Glutamatergic neuron (in vitro differentiated cells): ENCODE data around the gene RASD1. TPM values are rescaled to one million over a fixed set of nuclear protein-coding genes. Genes with fewer than 3 reads are reported as not detected.

Experiments
- DNase-seq: peaks from one replicate; pipeline ENCODE4 v3.0.0; 2022
- H3K27ac Mint-ChIP-seq: one replicate; pipeline ENCODE4 v1.8.0; 2020; ENCODE audit warnings: mild to moderate bottlenecking, mixed read lengths, inconsistent platforms; ENCODE audit not compliant: unreplicated experiment
- H3K27me3 Mint-ChIP-seq: one replicate; pipeline ENCODE4 v1.8.0; 2020; ENCODE audit warnings: mild to moderate bottlenecking, moderate library complexity, mixed read lengths, inconsistent platforms; ENCODE audit not compliant: unreplicated experiment
- H3K36me3 Mint-ChIP-seq: one replicate; pipeline ENCODE4 v1.8.0; 2020; ENCODE audit warnings: mild to moderate bottlenecking, mixed read lengths, inconsistent platforms; ENCODE audit not compliant: unreplicated experiment
- H3K4me1 Mint-ChIP-seq: one replicate; pipeline ENCODE4 v1.8.0; 2020; ENCODE audit warnings: mild to moderate bottlenecking, low read depth, mixed read lengths, inconsistent platforms; ENCODE audit not compliant: unreplicated experiment
- H3K4me3 Mint-ChIP-seq: one replicate; pipeline ENCODE4 v1.8.0; 2020; ENCODE audit warnings: mild to moderate bottlenecking, mixed read lengths, inconsistent platforms; ENCODE audit not compliant: unreplicated experiment
- H3K9me3 Mint-ChIP-seq: one replicate; pipeline ENCODE4 v1.8.0; 2020; ENCODE audit warnings: mild to moderate bottlenecking, moderate library complexity, mixed read lengths, inconsistent platforms; ENCODE audit not compliant: unreplicated experiment
- total RNA-seq: library from RNA; stranded (reverse); fragmentation: NEBNext Ultra II Directional; extraction: Animal tissue kit (Norgen Biotek cat#: 25700); gene quantifications from one replicate; pipeline ENCODE4 v1.2.1, GENCODE V29; 2021; ENCODE audit not compliant: unreplicated experiment
- TF ChIP-seq, protein P1 (sequence below): fragments of 200-600 bp; sonication (generic); IDR thresholded peaks from one replicate; pipeline ENCODE4 v1.5.0; 2021; ENCODE audit not compliant: partially characterized antibody, unreplicated experiment

RASD1 gene
- total RNA-seq, 1 donor from 2014 or later, result 140 TPM

DNA sequence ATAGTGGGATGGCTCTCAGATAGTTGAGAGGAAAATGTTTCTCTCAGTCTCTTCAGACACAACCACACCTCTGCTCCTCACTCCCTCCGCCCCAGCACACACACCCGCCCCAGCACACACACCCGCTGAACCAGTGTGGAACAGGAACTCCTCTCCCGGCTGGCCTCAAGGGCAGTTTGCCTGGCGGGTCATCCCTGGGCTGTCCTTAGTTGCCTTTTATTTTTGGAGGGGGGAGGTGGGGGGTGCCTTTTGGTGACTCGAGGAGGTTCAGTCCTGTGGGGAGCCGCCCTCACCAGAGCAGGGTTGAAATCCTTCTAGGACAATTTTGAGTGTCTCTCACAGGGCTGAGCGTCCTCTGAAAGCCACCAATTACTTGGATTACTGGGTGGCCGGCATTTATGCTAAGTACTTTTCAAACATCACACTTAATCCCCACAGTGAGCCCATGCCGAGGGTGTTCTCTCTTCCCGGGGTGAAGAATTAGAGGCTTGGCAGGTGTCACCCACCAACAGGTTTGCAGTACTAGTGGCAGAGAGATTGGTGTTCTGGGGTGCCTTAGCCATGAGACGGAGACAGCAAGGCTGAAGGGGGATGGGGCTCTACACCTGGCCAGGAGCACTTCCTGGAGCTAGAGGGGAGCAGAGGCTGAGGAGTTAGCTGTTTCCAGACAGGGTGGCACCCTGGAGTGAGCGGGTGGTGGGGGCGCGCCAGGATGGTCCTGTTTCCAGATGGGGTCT lies 2.8 kb downstream of the RASD1 start:
- TF ChIP-seq, protein P1, sequence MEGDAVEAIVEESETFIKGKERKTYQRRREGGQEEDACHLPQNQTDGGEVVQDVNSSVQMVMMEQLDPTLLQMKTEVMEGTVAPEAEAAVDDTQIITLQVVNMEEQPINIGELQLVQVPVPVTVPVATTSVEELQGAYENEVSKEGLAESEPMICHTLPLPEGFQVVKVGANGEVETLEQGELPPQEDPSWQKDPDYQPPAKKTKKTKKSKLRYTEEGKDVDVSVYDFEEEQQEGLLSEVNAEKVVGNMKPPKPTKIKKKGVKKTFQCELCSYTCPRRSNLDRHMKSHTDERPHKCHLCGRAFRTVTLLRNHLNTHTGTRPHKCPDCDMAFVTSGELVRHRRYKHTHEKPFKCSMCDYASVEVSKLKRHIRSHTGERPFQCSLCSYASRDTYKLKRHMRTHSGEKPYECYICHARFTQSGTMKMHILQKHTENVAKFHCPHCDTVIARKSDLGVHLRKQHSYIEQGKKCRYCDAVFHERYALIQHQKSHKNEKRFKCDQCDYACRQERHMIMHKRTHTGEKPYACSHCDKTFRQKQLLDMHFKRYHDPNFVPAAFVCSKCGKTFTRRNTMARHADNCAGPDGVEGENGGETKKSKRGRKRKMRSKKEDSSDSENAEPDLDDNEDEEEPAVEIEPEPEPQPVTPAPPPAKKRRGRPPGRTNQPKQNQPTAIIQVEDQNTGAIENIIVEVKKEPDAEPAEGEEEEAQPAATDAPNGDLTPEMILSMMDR, result peak; percentile 6
- peak overlapping the region; percentile 100 for H3K4me3 Mint-ChIP-seq
- peaks cover 4% of the 10 kb centered on the region for H3K36me3 Mint-ChIP-seq
- H3K9me3 Mint-ChIP-seq, result peaks cover 35% of the 10 kb centered on the region
- peaks cover 51% of the 10 kb centered on the region for H3K4me1 Mint-ChIP-seq
- H3K27ac Mint-ChIP-seq, result peak overlapping the region; percentile 99
- no peak for DNase-seq
- H3K27me3 Mint-ChIP-seq, result peaks cover 40% of the 10 kb centered on the region

DNA sequence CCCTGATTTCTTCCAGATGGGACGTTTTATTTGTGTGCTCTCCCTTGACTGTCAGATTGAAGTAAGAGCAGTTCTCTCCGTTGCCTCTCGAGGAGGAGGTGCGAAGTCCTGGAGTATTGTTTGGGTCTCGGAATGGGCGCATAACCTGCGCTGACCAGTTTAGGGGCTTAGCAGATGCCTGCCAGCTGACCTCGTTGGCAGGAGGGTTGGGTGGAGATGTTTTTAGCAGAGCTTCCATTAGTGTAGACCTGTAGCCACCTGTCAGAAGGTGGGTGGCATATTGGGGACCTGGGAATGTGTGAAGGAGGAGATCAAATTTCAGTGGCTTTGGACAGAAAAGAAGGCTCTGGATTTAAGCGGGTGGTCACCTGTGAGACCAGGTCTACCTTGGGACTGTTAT lies 3.6 kb downstream of the RASD1 start:
- TF ChIP-seq, protein P1, result no peak
- Mint-ChIP-seq H3K4me1 (peaks cover 53% of the 10 kb centered on the region), H3K27me3 (peaks cover 38% of the 10 kb centered on the region), H3K27ac (peak overlapping the region; percentile 99), H3K9me3 (peaks cover 33% of the 10 kb centered on the region), H3K36me3 (peaks cover 9% of the 10 kb centered on the region), H3K4me3 (peak overlapping the region; percentile 100)
- DNase-seq, result no peak

DNA sequence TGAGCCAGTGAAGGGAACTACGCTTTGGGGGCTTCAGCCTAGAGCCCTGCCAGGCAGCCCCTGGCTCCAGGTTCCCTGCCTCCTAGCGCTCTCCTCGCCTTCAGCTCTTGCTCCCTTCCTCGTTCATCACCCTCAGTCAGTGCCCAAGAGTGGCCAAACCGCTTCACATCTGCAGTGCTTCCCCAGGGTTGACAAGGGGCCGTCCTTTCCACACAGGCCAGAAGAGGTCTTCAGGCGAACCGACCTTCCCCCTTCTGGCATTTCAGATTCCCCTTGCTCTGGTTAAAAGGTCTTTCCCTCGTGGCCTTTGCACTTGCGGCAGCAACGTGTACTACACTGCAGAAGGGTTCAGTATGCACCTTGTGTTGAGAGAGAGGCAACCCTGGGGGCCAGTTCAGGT lies 4.1 kb downstream of the RASD1 start:
- peak; percentile 59 for DNase-seq
- H3K36me3 Mint-ChIP-seq, result peaks cover 9% of the 10 kb centered on the region
- peaks cover 38% of the 10 kb centered on the region for H3K27me3 Mint-ChIP-seq
- H3K27ac Mint-ChIP-seq, result peak overlapping the region; percentile 99
- H3K4me3 Mint-ChIP-seq, result peak overlapping the region; percentile 100
- peaks cover 49% of the 10 kb centered on the region for H3K4me1 Mint-ChIP-seq
- TF ChIP-seq, protein P1, result peak; percentile 52
- peaks cover 33% of the 10 kb centered on the region for H3K9me3 Mint-ChIP-seq

DNA sequence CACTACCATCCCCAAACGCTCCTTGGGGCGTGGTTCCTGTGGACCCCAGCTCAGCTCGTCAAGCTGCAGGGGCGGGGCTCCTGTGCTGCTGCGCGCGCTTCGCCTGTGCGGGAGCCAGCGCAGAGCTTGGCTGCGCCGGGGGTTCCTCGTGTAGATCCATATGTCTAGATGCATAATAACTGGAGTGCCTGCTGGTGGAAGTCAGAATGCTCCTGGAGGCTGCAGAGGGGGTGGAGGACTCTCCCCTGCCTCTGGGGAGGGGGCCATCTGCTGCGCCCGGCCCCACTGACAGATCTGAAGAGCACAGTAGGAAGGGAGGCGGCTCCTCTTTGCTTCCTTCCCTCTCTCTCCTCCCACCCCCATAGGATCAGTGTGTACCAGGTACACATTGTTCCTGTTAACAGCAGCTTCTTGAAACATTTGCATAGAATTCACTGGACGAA lies 4.6 kb downstream of the RASD1 start:
- H3K4me1 Mint-ChIP-seq, result peaks cover 51% of the 10 kb centered on the region
- H3K27me3 Mint-ChIP-seq, result peaks cover 38% of the 10 kb centered on the region
- H3K27ac Mint-ChIP-seq, result peak overlapping the region; percentile 99
- TF ChIP-seq, protein P1, result no peak
- DNase-seq, result peak; percentile 85
- peak overlapping the region; percentile 100 for H3K4me3 Mint-ChIP-seq
- peaks cover 33% of the 10 kb centered on the region for H3K9me3 Mint-ChIP-seq
- H3K36me3 Mint-ChIP-seq, result peaks cover 9% of the 10 kb centered on the region

DNA sequence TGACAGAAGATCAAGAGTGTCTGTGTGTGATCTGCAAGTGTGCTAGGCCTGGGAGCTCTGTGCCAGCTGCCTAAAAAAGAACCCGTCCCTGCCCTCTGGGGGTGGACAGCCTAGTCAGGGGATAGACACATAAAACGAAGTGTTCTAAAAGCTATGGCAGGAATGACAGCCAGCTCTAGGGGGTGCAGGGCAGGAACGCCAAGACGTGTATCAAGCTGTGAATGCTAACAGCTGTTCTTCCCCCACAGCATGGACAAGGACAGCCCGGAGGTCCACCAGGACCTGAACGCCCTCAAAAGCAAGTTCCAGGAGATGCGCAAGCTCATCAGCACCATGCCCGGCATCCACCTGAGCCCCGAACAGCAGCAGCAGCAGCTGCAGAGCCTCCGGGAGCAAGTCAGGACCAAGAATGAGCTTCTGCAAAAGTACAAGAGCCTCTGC lies 5.1 kb downstream of the RASD1 start:
- TF ChIP-seq, protein P1, result no peak
- Mint-ChIP-seq H3K4me3 (peak overlapping the region; percentile 80), H3K9me3 (peaks cover 33% of the 10 kb centered on the region), H3K27ac (peak overlapping the region; percentile 99), H3K27me3 (peaks cover 38% of the 10 kb centered on the region), H3K4me1 (peaks cover 51% of the 10 kb centered on the region), H3K36me3 (peaks cover 9% of the 10 kb centered on the region)
- peak; percentile 54 for DNase-seq
